H1 (cell line): ENCODE data around the gene GRK5. TPM values are rescaled to one million over a fixed set of nuclear protein-coding genes. Genes with fewer than 3 reads are reported as not detected.

Source experiments
- CTCF ChIA-PET: fragments of 300-600 bp; sonication (Branson Sonifier 250); formaldehyde crosslinking; loops from one replicate; lab custom pipeline; 2021; ENCODE audit not compliant: partially characterized antibody; lab: Charles Lee
- POLR2A ChIA-PET: fragments of 300-600 bp; sonication (Branson Sonifier 250); formaldehyde crosslinking; loops from one replicate; lab custom pipeline; 2021; ENCODE audit warnings: inconsistent platforms; ENCODE audit not compliant: partially characterized antibody; lab: Charles Lee
- DNase-seq, 2 experiments: peaks; one replicate each; pipeline versions ENCODE4 v3.0.0 to v3.0.0-alpha.2; 2010 to 2022; ENCODE audit warnings: low spot score in 2 of 2, low read depth in 1 of 2, mixed read lengths in 1 of 2
- FAIRE-seq: peaks from 2 replicates; lab custom pipeline; 2011; peaks lifted over from hg19 to GRCh38; lab: Jason Lieb, UNC
- H2AFZ ChIP-seq: 2 replicates; pipeline ENCODE4 v1.8.1; 2012; ENCODE audit warnings: low read length, inconsistent platforms
- H2AK5ac ChIP-seq: 2 replicates; pipeline ENCODE4 v1.6.1; 2013; ENCODE audit warnings: low read depth, low read length
- H2BK120ac ChIP-seq: replicated peaks from 2 replicates; pipeline ENCODE3; 2013; ENCODE audit warnings: low read depth, low read length, inconsistent platforms
- H2BK12ac ChIP-seq: 2 replicates; pipeline ENCODE4 v1.6.1; 2013; ENCODE audit warnings: low read depth, low read length
- H2BK15ac ChIP-seq: 2 replicates; pipeline ENCODE4 v1.6.1; 2013; ENCODE audit warnings: low read length
- H2BK20ac ChIP-seq: 2 replicates; pipeline ENCODE4 v1.6.1; 2013; ENCODE audit warnings: low read length
- H2BK5ac ChIP-seq: 2 replicates; pipeline ENCODE4 v1.6.1; 2013; ENCODE audit warnings: low read depth, low read length
- H3K14ac ChIP-seq: 2 replicates; pipeline ENCODE4 v1.6.1; 2013; ENCODE audit warnings: inconsistent platforms; ENCODE audit not compliant: insufficient read length
- H3K18ac ChIP-seq: 2 replicates; pipeline ENCODE4 v1.6.1; 2013; ENCODE audit warnings: low read length; ENCODE audit errors: extremely low read depth
- H3K23ac ChIP-seq: 2 replicates; pipeline ENCODE4 v1.6.1; 2013; ENCODE audit warnings: inconsistent platforms; ENCODE audit not compliant: insufficient read length
- H3K23me2 ChIP-seq: 2 replicates; pipeline ENCODE4 v1.6.1; 2013; ENCODE audit warnings: low read depth, low read length
- H3K27ac ChIP-seq: 2 replicates; pipeline ENCODE4 v1.6.1; 2011; ENCODE audit warnings: low read depth, low read length, inconsistent platforms
- H3K27me3 ChIP-seq, 4 experiments: replicated peaks in 1 of 4; 1 replicate in 1 of 4; 2 replicates in 3 of 4; pipeline versions ENCODE4 v1.6.1 to v1.8.1; 2011 to 2013; ENCODE audit warnings: low read length in 3 of 4, mild to moderate bottlenecking in 3 of 4, inconsistent platforms in 2 of 4, mixed read lengths in 2 of 4, moderate library complexity in 1 of 4; ENCODE audit not compliant: control insufficient read depth in 3 of 4, insufficient read depth in 3 of 4; ENCODE audit errors: extremely low read depth in 1 of 4
- H3K36me3 ChIP-seq, 4 experiments: 2 replicates each; pipeline versions ENCODE4 v1.6.1 to v1.8.1; 2011 to 2013; ENCODE audit warnings: mild to moderate bottlenecking in 4 of 4, low read length in 3 of 4, moderate library complexity in 2 of 4, control low read depth in 1 of 4, inconsistent platforms in 1 of 4; ENCODE audit not compliant: insufficient read depth in 4 of 4, control insufficient read depth in 2 of 4
- H3K4ac ChIP-seq: replicated peaks from 2 replicates; pipeline ENCODE3; 2013; ENCODE audit warnings: low read length, low read depth, mixed read lengths, inconsistent platforms; ENCODE audit not compliant: insufficient read length
- H3K4me1 ChIP-seq, 4 experiments: replicated peaks in 1 of 4; 1 replicate in 1 of 4; 2 replicates in 3 of 4; pipeline versions ENCODE4 v1.6.1 to v1.8.1; 2011 to 2013; ENCODE audit warnings: low read length in 3 of 4, inconsistent platforms in 2 of 4, mixed read lengths in 1 of 4; ENCODE audit not compliant: insufficient read depth in 4 of 4, control insufficient read depth in 3 of 4
- H3K4me2 ChIP-seq, 2 experiments: 2 replicates each; pipeline versions ENCODE4 v1.6.1 to v1.8.1; 2011 to 2013; ENCODE audit warnings: low read depth in 2 of 2, low read length in 2 of 2, control low read depth in 1 of 2, inconsistent platforms in 1 of 2, mild to moderate bottlenecking in 1 of 2; ENCODE audit not compliant: insufficient read depth in 1 of 2
- H3K4me3 ChIP-seq, 4 experiments: fragments of 200-600, 300-600 bp in 1 of 4; sonication (generic), shearing (Covaris generic), sonication (Bioruptor Twin) in 1 of 4; 2 replicates each; pipeline versions ENCODE4 v1.5.1 to v1.8.1; 2011 to 2016; ENCODE audit warnings: low read length in 4 of 4, low read depth in 3 of 4, control low read depth in 2 of 4, inconsistent platforms in 2 of 4, mild to moderate bottlenecking in 2 of 4, mixed read lengths in 1 of 4, moderate library complexity in 1 of 4; ENCODE audit not compliant: insufficient read depth in 2 of 4; ENCODE audit errors: extremely low read depth in 1 of 4
- H3K56ac ChIP-seq: replicated peaks from 2 replicates; pipeline ENCODE3; 2013; ENCODE audit warnings: low read depth, mild to moderate bottlenecking, mixed read lengths, low read length, inconsistent platforms; ENCODE audit not compliant: insufficient read length
- H3K79me1 ChIP-seq: 2 replicates; pipeline ENCODE4 v1.6.1; 2013; ENCODE audit warnings: low read depth, low read length, control low read depth
- H3K79me2 ChIP-seq, 2 experiments: 2 replicates each; pipeline versions ENCODE4 v1.6.1 to v1.8.1; 2012 to 2013; ENCODE audit warnings: low read length in 2 of 2, mild to moderate bottlenecking in 2 of 2, inconsistent platforms in 1 of 2; ENCODE audit not compliant: insufficient read depth in 2 of 2, control insufficient read depth in 1 of 2
- H3K9ac ChIP-seq, 4 experiments: replicated peaks in 1 of 4; 1 replicate in 1 of 4; 2 replicates in 3 of 4; pipeline versions ENCODE4 v1.6.1 to v1.8.1; 2011 to 2013; ENCODE audit warnings: low read depth in 3 of 4, low read length in 3 of 4, control low read depth in 2 of 4, mild to moderate bottlenecking in 2 of 4, moderate library complexity in 2 of 4, inconsistent platforms in 1 of 4; ENCODE audit errors: extremely low read depth in 1 of 4
- H3K9me3 ChIP-seq, 2 experiments: 2 replicates each; pipeline versions ENCODE4 v1.6.1 to v1.8.1; 2012 to 2013; ENCODE audit warnings: mild to moderate bottlenecking in 2 of 2, moderate library complexity in 2 of 2, control low read depth in 1 of 2, inconsistent platforms in 1 of 2, low read depth in 1 of 2, low read length in 1 of 2, mixed read lengths in 1 of 2; ENCODE audit not compliant: insufficient read depth in 2 of 2
- H4K20me1 ChIP-seq, 2 experiments: replicated peaks in 1 of 2; 2 replicates each; pipeline versions ENCODE3 to v1.8.1; 2011 to 2013; ENCODE audit warnings: inconsistent platforms in 2 of 2, low read length in 2 of 2, mild to moderate bottlenecking in 1 of 2; ENCODE audit not compliant: insufficient read depth in 2 of 2, control insufficient read depth in 1 of 2
- H4K5ac ChIP-seq: 2 replicates; pipeline ENCODE4 v1.6.1; 2013; ENCODE audit warnings: low read length, low read depth, mixed read lengths, inconsistent platforms; ENCODE audit not compliant: insufficient read length
- H4K8ac ChIP-seq: 2 replicates; pipeline ENCODE4 v1.8.0; 2013; ENCODE audit warnings: mild to moderate bottlenecking, moderate library complexity, low read length, inconsistent platforms; ENCODE audit not compliant: insufficient read depth; ENCODE audit errors: extremely low read depth
- H4K91ac ChIP-seq: replicated peaks from 2 replicates; pipeline ENCODE3; 2013; ENCODE audit warnings: low read length, mixed read lengths, inconsistent platforms; ENCODE audit not compliant: insufficient read length
- ASH2L ChIP-seq: fragments of 200-600, 300-600 bp; sonication (generic); IDR thresholded peaks from one replicate; pipeline ENCODE4 v1.7.1; 2017; ENCODE audit warnings: low read length
- HDAC6 ChIP-seq: IDR thresholded peaks from one replicate; pipeline ENCODE4 v1.7.1; 2012; ENCODE audit warnings: low read depth, mild to moderate bottlenecking, inconsistent platforms, low read length, moderate library complexity
- PHF8 ChIP-seq: fragments of 200-600 bp; sonication (generic); conservative IDR thresholded peaks from 2 replicates; pipeline ENCODE4 v1.7.1; 2012; ENCODE audit warnings: low read depth, mild to moderate bottlenecking, inconsistent platforms, low read length, moderate library complexity
- POLR2AphosphoS5 ChIP-seq: IDR thresholded peaks from 2 replicates; pipeline ENCODE4 v1.6.1; 2011; ENCODE audit warnings: low read depth, low read length
- RBBP5 ChIP-seq: IDR thresholded peaks from 2 replicates; pipeline ENCODE4 v1.7.1; 2012; ENCODE audit warnings: low read depth, mild to moderate bottlenecking, inconsistent platforms, low read length, moderate library complexity, borderline replicate concordance
- TCF12 ChIP-seq: IDR thresholded peaks from 2 replicates; pipeline ENCODE4 v1.6.1; 2011; ENCODE audit warnings: low read depth, mild to moderate bottlenecking, low read length
- TEAD4 ChIP-seq: IDR thresholded peaks from 2 replicates; pipeline ENCODE4 v1.6.1; 2012; ENCODE audit warnings: low read depth, low read length, inconsistent platforms, mixed read lengths
- WGBS, 2 experiments: shearing (Covaris generic) in 1 of 2; methylation state at CpG; one replicate each; pipeline versions ENCODE4 v1.1.6 to v1.1.7; 2013 to 2015; ENCODE audit warnings: low lambda C conversion rate in 2 of 2, mixed read lengths in 2 of 2, inconsistent platforms in 1 of 2, low coverage in 1 of 2, missing lambda C conversion rate in 1 of 2; ENCODE audit not compliant: insufficient replicate concordance in 2 of 2, insufficient coverage in 1 of 2, insufficient read length in 1 of 2; ENCODE audit errors: extremely low coverage in 1 of 2, missing lambda C conversion rate in 1 of 2; 5-methylcytosine and 5-hydroxymethylcytosine counted together
- polyA plus RNA-seq, 7 experiments: library from polyadenylated mRNA; depleted of rRNA in 3 of 7; stranded (reverse) in 5 of 7; unstranded in 2 of 7; fragments of >200 nt in 5 of 7; fragments of 200-250 nt in 2 of 7; gene quantifications; 1 replicate in 5 of 7; 2 replicates in 1 of 7; 4 replicates in 1 of 7; pipeline versions ENCODE4 v1.2.1 to v1.2.3, GENCODE V29; 2011 to 2013; ENCODE audit warnings: missing spikeins in 2 of 7, mixed read lengths in 2 of 7
- total RNA-seq: library from RNA; stranded (reverse); fragmentation: NEBNext Ultra II Directional; extraction: Animal tissue kit (Norgen Biotek cat#: 25700); gene quantifications from 2 replicates; pipeline ENCODE4 v1.2.1, GENCODE V29; 2021

The GRK5 gene
- total and polyA plus RNA-seq, 2 of the 8 experiments (the other 6 are each of a cell fraction or from before 2014, with no cell fraction given), result 0.54 to 2.5 TPM

GRCh38 chr10:119413471-119414080, 206.2 kb downstream of the GRK5 start:
- TF ChIP-seq PHF8 (no peak), POLR2AphosphoS5 (no peak), TCF12 (peak; percentile 87), TEAD4 (peak; percentile 88; the same call in 1 of the 2 replicates), ASH2L (peak; percentile 33), HDAC6 (no peak), RBBP5 (peak; percentile 41; the same call in 1 of the 2 replicates)
- peak overlapping the region in 1 of 2 experiments; percentile 14; a peak in 1 of 4 replicates for H3K4me2 ChIP-seq
- no peaks in the 10 kb centered on the region for H3K23me2 ChIP-seq
- H3K14ac ChIP-seq, result no peak overlapping the region
- no peaks in the 10 kb centered on the region for H3K27me3 ChIP-seq
- no peak overlapping the region for H2BK15ac ChIP-seq
- peak overlapping the region; percentile 2; the same call in 1 of the 2 replicates for H2BK12ac ChIP-seq
- H3K79me1 ChIP-seq, result no peaks in the 10 kb centered on the region
- peak overlapping the region; percentile 10; the same call in 1 of the 2 replicates for H3K18ac ChIP-seq
- WGBS, 2 experiments, result 89% methylated on average over 10 of the region's 20 CpGs; no CpG with 5 or more reads in 1 of the 2 experiments
- H2AFZ ChIP-seq, result peak overlapping the region; percentile 56
- H3K27ac ChIP-seq, result no peak overlapping the region
- no peaks in the 10 kb centered on the region for H3K9me3 ChIP-seq
- no peaks in the 10 kb centered on the region for H3K79me2 ChIP-seq
- H3K56ac ChIP-seq, result no peak overlapping the region
- no peak overlapping the region for H3K4me3 ChIP-seq
- no peak overlapping the region for H4K8ac ChIP-seq
- no peak for DNase-seq
- peaks cover 0 to 4% (median 0%) of the 10 kb centered on the region in 4 experiments; a peak in 4 of 7 replicates for H3K4me1 ChIP-seq
- ChIA-PET POLR2A (interaction anchor here (1.0 kb wide), 1 partner anchor 12 kb away, joined by 5 read pairs; no protein-coding TSS in a partner anchor), CTCF (interaction anchor here (0.6 to 16.5 kb wide), 8 partner anchors 8 to 219 kb away, joined by 3 to 272 read pairs (median 3); partner anchors contain the start of gene GRK5)
- no peak overlapping the region for H3K23ac ChIP-seq
- no peak overlapping the region for H2BK5ac ChIP-seq
- H3K4ac ChIP-seq, result peak overlapping the region; percentile 13
- H3K36me3 ChIP-seq, result no peaks in the 10 kb centered on the region; a peak in 1 of 8 replicates
- no peak overlapping the region for H4K5ac ChIP-seq
- H2AK5ac ChIP-seq, result no peak overlapping the region
- H4K91ac ChIP-seq, result no peak overlapping the region
- H3K9ac ChIP-seq, result no peak overlapping the region; a peak in 1 of 7 replicates
- FAIRE-seq, result no peak
- H4K20me1 ChIP-seq, result no peaks in the 10 kb centered on the region
- H2BK20ac ChIP-seq, result no peak overlapping the region
- no peak overlapping the region for H2BK120ac ChIP-seq
